Tibial nerve (tissue), 4 donors: ENCODE results near the gene TM9SF2. TPM values are rescaled to one million over a fixed set of nuclear protein-coding genes. Genes with fewer than 3 reads are reported as not detected.

Experiments
- DNase-seq, 2 donors: peaks; one replicate each; pipeline ENCODE4 v3.0.0-alpha.2; 2019; ENCODE audit warnings: low spot score in 2 of 2
- H3K27ac ChIP-seq, 4 donors: fragments of 200-600 bp; sonication (generic) in 3 of 4; one replicate each; pipeline ENCODE4 v1.5.1; 2017 to 2019; ENCODE audit warnings: mild to moderate bottlenecking in 1 of 4
- H3K27me3 ChIP-seq, 2 donors: fragments of 200-600 bp; sonication (generic) in 1 of 2; one replicate each; pipeline versions ENCODE4 v1.5.1 to v1.6.0; 2017 to 2019
- H3K36me3 ChIP-seq, 3 donors: fragments of 200-600 bp; sonication (generic); one replicate each; pipeline ENCODE4 v1.5.1; 2018 to 2019
- H3K4me1 ChIP-seq, 4 donors: fragments of 200-600 bp; sonication (generic) in 3 of 4; one replicate each; pipeline ENCODE4 v1.5.1; 2017 to 2019
- H3K4me3 ChIP-seq, 4 donors: fragments of 200-600 bp; sonication (generic) in 3 of 4; one replicate each; pipeline ENCODE4 v1.5.1; 2017 to 2019; ENCODE audit warnings: mild to moderate bottlenecking in 1 of 4, moderate library complexity in 1 of 4
- H3K9me3 ChIP-seq, 4 donors: fragments of 200-600 bp; sonication (generic) in 3 of 4; one replicate each; pipeline ENCODE4 v1.5.1; 2017 to 2019
- CTCF ChIP-seq, 5 experiments: fragments of 200-600 bp in 3 of 5; fragments of 450-650 bp in 2 of 5; sonication (generic) in 3 of 5; IDR thresholded peaks; one replicate each; pipeline ENCODE4 v1.5.1; 2016 to 2019; ENCODE audit warnings: antibody characterized with exemption in 5 of 5, mild to moderate bottlenecking in 3 of 5, moderate library complexity in 2 of 5
- EP300 ChIP-seq, 2 donors: sonication (generic); formaldehyde crosslinking; IDR thresholded peaks; one replicate each; pipeline ENCODE4 v1.6.1; 2017; ENCODE audit warnings: antibody characterized with exemption in 2 of 2, mild to moderate bottlenecking in 1 of 2
- POLR2A ChIP-seq, 2 donors: fragments of 450-650 bp; IDR thresholded peaks; one replicate each; pipeline ENCODE4 v1.6.1; 2017; ENCODE audit warnings: antibody characterized with exemption in 2 of 2, mild to moderate bottlenecking in 2 of 2, moderate library complexity in 2 of 2
- WGBS, 2 donors: methylation state at CpG; one replicate each; pipeline ENCODE4 v1.1.5; 2018; 5-methylcytosine and 5-hydroxymethylcytosine counted together
- total RNA-seq, 4 donors: library from RNA; depleted of rRNA; stranded (reverse); fragments of >200 nt; gene quantifications; one replicate each; pipeline ENCODE4 v1.1.0, GENCODE V29; 2016

TM9SF2 gene
- total RNA-seq, 4 donors from 2014 or later, result 67.8 to 110 (median 82.7) TPM

- no peaks in the 10 kb centered on the region for H3K27me3 ChIP-seq
- no peak for TF ChIP-seq CTCF (IDR thresholded peaks at IDR 0.05)
- no peak for TF ChIP-seq EP300 (IDR thresholded peaks at IDR 0.05)
- no peak for TF ChIP-seq POLR2A (IDR thresholded peaks at IDR 0.05)
- H3K9me3 ChIP-seq, result no peaks in the 10 kb centered on the region
- 66 to 76% methylated on average over 13 to 15 of the region's 18 CpGs for WGBS, 2 donors
- peaks cover 0 to 19% (median 3%) of the 10 kb centered on the region in 4 donors for H3K4me1 ChIP-seq
- no peak overlapping the region for H3K4me3 ChIP-seq
- no peaks in the 10 kb centered on the region for H3K36me3 ChIP-seq
- H3K27ac ChIP-seq, result no peak overlapping the region
- DNase-seq, result no peak
Observed at GRCh38 chr13:99575376-99576120, 74.3 kb downstream of the TM9SF2 start.

GRCh38 chr13:99577934-99578917 lies 77.0 kb downstream of the TM9SF2 start:
- TF ChIP-seq CTCF (IDR thresholded peaks at IDR 0.05) (peak in 2 of 5 experiments; percentile 34 to 36), POLR2A (IDR thresholded peaks at IDR 0.05) (no peak)
- Histone ChIP-seq H3K36me3 (no peaks in the 10 kb centered on the region), H3K4me1 (peaks cover 0 to 19% (median 3%) of the 10 kb centered on the region in 4 donors), H3K9me3 (no peaks in the 10 kb centered on the region), H3K27ac (peak overlapping the region in 1 of 4 donors; percentile 13), H3K27me3 (no peaks in the 10 kb centered on the region), H3K4me3 (no peak overlapping the region)
- WGBS, 2 donors, result 44 to 50% methylated on average over 10 of the region's 10 CpGs
- DNase-seq, result no peak

GRCh38 chr13:99580500-99581268 lies 79.4 kb downstream of the TM9SF2 start:
- H3K36me3 ChIP-seq, result no peaks in the 10 kb centered on the region
- no peak for DNase-seq
- peaks cover 0 to 19% (median 3%) of the 10 kb centered on the region in 4 donors for H3K4me1 ChIP-seq
- H3K27ac ChIP-seq, result no peak overlapping the region
- TF ChIP-seq POLR2A (IDR thresholded peaks at IDR 0.05), result no peak
- no peak for TF ChIP-seq EP300 (IDR thresholded peaks at IDR 0.05)
- no peak for TF ChIP-seq CTCF (IDR thresholded peaks at IDR 0.05)
- no peak overlapping the region for H3K4me3 ChIP-seq
- 91 to 96% methylated on average over 7 of the region's 7 CpGs for WGBS, 2 donors
- no peaks in the 10 kb centered on the region for H3K27me3 ChIP-seq
- no peaks in the 10 kb centered on the region for H3K9me3 ChIP-seq

- H3K4me3 ChIP-seq, result no peak overlapping the region
- no peaks in the 10 kb centered on the region for H3K36me3 ChIP-seq
- no peak overlapping the region for H3K27ac ChIP-seq
- peaks cover 0 to 19% (median 3%) of the 10 kb centered on the region in 4 donors for H3K4me1 ChIP-seq
- no peak for TF ChIP-seq EP300 (IDR thresholded peaks at IDR 0.05)
- TF ChIP-seq POLR2A (IDR thresholded peaks at IDR 0.05), result no peak
- no peak for TF ChIP-seq CTCF (IDR thresholded peaks at IDR 0.05)
- no peaks in the 10 kb centered on the region for H3K9me3 ChIP-seq
- DNase-seq, result no peak
- WGBS, 2 donors, result 60 to 87% methylated on average over 2 to 3 of the region's 3 CpGs
- H3K27me3 ChIP-seq, result no peaks in the 10 kb centered on the region
Observed at GRCh38 chr13:99582511-99582910, 81.2 kb downstream of the TM9SF2 start.
